ENCODE results near the gene CD93. TPM values are rescaled to one million over a fixed set of nuclear protein-coding genes. Genes with fewer than 3 reads are reported as not detected.

CD93 gene
- total RNA-seq: 20.8 and 129 TPM in 2 replicates

- peak; percentile 89 to 96 for DNase-seq (ENCODE audit: low read depth in 2 of 2)
Measured at GRCh38 chr20:23086056-23086566, at the start of gene CD93. Gene CD93 (minus strand): TSS chr20:23086324. CDS start chr20:23086192, 132 bp downstream.

- DNase-seq (ENCODE audit: low read depth in 2 of 2): no peak
Measured at GRCh38 chr20:23133560-23133998, 47.5 kb upstream of the CD93 start.

GRCh38 chr20:23132930-23133559, 46.9 kb upstream of the CD93 start:
- DNase-seq (ENCODE audit: low read depth in 2 of 2): peak; percentile 51 to 70

GRCh38 chr20:23132293-23132929, 46.3 kb upstream of the CD93 start:
- peak in 1 of 2 donors; percentile 41 for DNase-seq (ENCODE audit: low read depth in 2 of 2)

GRCh38 chr20:23131766-23132165, 45.6 kb upstream of the CD93 start:
- DNase-seq (ENCODE audit: low read depth in 2 of 2): no peak

GRCh38 chr20:23130622-23131140, 44.6 kb upstream of the CD93 start:
- no peak for DNase-seq (ENCODE audit: low read depth in 2 of 2)

GRCh38 chr20:23129891-23130621, 43.9 kb upstream of the CD93 start:
- no peak for DNase-seq (ENCODE audit: low read depth in 2 of 2)

GRCh38 chr20:23129266-23129665, 43.1 kb upstream of the CD93 start:
- no peak for DNase-seq (ENCODE audit: low read depth in 2 of 2)

- DNase-seq (ENCODE audit: low read depth in 2 of 2): no peak
Measured at GRCh38 chr20:23128461-23129125, 42.5 kb upstream of the CD93 start.

GRCh38 chr20:23127506-23128279, 41.6 kb upstream of the CD93 start:
- DNase-seq (ENCODE audit: low read depth in 2 of 2): no peak

GRCh38 chr20:23126281-23127061, 40.3 kb upstream of the CD93 start:
- no peak for DNase-seq (ENCODE audit: low read depth in 2 of 2)

GRCh38 chr20:23125625-23126191, 39.6 kb upstream of the CD93 start:
- DNase-seq (ENCODE audit: low read depth in 2 of 2): no peak

GRCh38 chr20:23125159-23125558, 39.0 kb upstream of the CD93 start:
- DNase-seq (ENCODE audit: low read depth in 2 of 2): no peak

- no peak for DNase-seq (ENCODE audit: low read depth in 2 of 2)
Measured at GRCh38 chr20:23123886-23124285, 37.8 kb upstream of the CD93 start.

GRCh38 chr20:23122796-23123655, 36.9 kb upstream of the CD93 start:
- DNase-seq (ENCODE audit: low read depth in 2 of 2): no peak

GRCh38 chr20:23122321-23122720, 36.2 kb upstream of the CD93 start:
- DNase-seq (ENCODE audit: low read depth in 2 of 2): no peak

- no peak for DNase-seq (ENCODE audit: low read depth in 2 of 2)
Measured at GRCh38 chr20:23121751-23122320, 35.7 kb upstream of the CD93 start.

All from lung microvascular endothelial cell (primary cell).